Thoracic aorta (tissue), 2 donors: ENCODE measurements around the gene NFKBIE. TPM values are rescaled to one million over a fixed set of nuclear protein-coding genes. Genes with fewer than 3 reads are reported as not detected.

ENCODE experiments used
- ATAC-seq: fragments of 150-250 bp; one replicate; pipeline ENCODE4 v1.8.0; 2017; ENCODE audit warnings: low read depth; ENCODE audit not compliant: insufficient number of reproducible peaks, low FRiP score
- DNase-seq: peaks from one replicate; pipeline ENCODE4 v3.0.0-alpha.2; 2020; ENCODE audit warnings: low spot score
- H3K27ac ChIP-seq, 2 donors: fragments of 200-600 bp; sonication (generic); 1 replicate in 1 of 2; 2 replicates in 1 of 2; pipeline ENCODE4 v1.5.1; 2016; ENCODE audit warnings: mild to moderate bottlenecking in 2 of 2, moderate library complexity in 2 of 2
- H3K27me3 ChIP-seq: fragments of 200-600 bp; sonication (generic); replicated peaks from 2 replicates; pipeline ENCODE4 v1.6.0; 2016; ENCODE audit warnings: mild to moderate bottlenecking; ENCODE audit not compliant: insufficient read depth
- H3K36me3 ChIP-seq: fragments of 200-600 bp; sonication (generic); one replicate; pipeline ENCODE4 v1.5.1; 2016
- H3K4me1 ChIP-seq, 2 donors: fragments of 200-600 bp; sonication (generic); 1 replicate in 1 of 2; 2 replicates in 1 of 2; pipeline versions ENCODE4 v1.5.1 to v1.6.0; 2016; ENCODE audit warnings: low read depth in 2 of 2, mild to moderate bottlenecking in 1 of 2; ENCODE audit not compliant: control insufficient read depth in 1 of 2
- H3K4me3 ChIP-seq: fragments of 200-600 bp; sonication (generic); 2 replicates; pipeline ENCODE4 v1.5.1; 2016; ENCODE audit warnings: mild to moderate bottlenecking
- H3K9me3 ChIP-seq: fragments of 200-600 bp; sonication (generic); 2 replicates; pipeline ENCODE4 v1.5.1; 2016
- total RNA-seq, 2 donors: library from RNA; depleted of rRNA; stranded (reverse); fragments of >200 nt; gene quantifications; one replicate each; pipeline versions ENCODE4 v1.1.0 to v1.2.3, GENCODE V29; 2016
- TF ChIP-seq, protein P1 (sequence below): fragments of 200-600 bp; sonication (generic); IDR thresholded peaks from one replicate; pipeline ENCODE4 v1.5.1; 2019; ENCODE audit warnings: antibody characterized with exemption

The NFKBIE gene
- total RNA-seq, 2 donors from 2014 or later: 5.5 to 10.6 TPM

DNA sequence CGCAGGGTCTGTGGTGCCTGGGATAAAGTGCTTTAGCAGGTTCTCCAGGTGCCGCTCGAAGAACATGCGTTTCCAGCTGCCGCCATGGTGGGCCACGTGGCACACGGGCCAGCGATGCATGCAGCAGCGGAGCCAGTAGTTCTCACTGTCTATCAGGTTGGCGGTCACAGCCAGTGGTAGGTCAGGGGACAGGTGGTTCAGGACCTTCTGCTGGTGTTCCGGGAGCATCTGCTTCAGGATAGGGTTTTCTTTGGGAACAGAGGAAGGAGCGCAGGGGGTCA lies 20.9 kb upstream of the NFKBIE start:
- H3K27ac ChIP-seq: no peak overlapping the region
- DNase-seq (no peak), ATAC-seq (no peak)
- peaks cover 3 to 8% of the 10 kb centered on the region in 2 donors for H3K4me1 ChIP-seq
- no peaks in the 10 kb centered on the region for H3K9me3 ChIP-seq
- H3K27me3 ChIP-seq: no peaks in the 10 kb centered on the region
- H3K36me3 ChIP-seq: no peaks in the 10 kb centered on the region
- H3K4me3 ChIP-seq: no peak overlapping the region
- TF ChIP-seq, protein P1, sequence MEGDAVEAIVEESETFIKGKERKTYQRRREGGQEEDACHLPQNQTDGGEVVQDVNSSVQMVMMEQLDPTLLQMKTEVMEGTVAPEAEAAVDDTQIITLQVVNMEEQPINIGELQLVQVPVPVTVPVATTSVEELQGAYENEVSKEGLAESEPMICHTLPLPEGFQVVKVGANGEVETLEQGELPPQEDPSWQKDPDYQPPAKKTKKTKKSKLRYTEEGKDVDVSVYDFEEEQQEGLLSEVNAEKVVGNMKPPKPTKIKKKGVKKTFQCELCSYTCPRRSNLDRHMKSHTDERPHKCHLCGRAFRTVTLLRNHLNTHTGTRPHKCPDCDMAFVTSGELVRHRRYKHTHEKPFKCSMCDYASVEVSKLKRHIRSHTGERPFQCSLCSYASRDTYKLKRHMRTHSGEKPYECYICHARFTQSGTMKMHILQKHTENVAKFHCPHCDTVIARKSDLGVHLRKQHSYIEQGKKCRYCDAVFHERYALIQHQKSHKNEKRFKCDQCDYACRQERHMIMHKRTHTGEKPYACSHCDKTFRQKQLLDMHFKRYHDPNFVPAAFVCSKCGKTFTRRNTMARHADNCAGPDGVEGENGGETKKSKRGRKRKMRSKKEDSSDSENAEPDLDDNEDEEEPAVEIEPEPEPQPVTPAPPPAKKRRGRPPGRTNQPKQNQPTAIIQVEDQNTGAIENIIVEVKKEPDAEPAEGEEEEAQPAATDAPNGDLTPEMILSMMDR: no peak

DNA sequence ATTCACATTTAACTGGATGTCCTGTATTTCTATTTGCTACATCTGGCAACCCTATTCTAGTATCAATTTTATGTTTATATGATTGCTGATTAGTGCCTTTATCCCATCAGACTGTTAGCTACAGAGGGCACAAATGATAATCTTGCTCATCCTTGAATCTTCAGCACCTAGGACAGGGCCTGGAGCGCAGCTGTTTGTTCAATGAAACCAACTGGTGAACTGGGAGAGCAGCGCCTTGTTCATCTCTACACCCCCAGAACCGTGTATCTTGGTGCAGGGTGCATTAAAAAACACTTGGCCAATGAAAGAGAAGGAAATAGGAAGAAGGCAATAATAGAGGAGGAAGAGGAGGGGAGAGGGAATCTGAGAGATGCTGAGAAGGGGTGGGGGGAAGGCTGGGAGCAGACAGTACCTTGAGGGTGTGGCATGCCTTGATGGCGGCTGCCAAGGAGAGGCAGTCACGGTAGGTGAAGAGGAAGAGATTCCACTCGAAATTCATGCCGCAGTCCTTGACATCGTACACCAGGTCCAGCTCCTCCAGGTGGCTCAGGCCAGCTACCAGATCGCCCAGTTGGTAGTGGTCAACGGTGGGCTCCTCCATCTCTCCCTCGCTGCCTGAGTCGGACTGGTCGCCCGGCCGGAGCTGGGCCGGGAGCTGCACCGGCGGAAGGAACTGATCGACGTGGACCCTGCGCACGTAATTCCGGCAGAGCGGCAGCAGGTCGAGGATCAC lies 20.4 kb upstream of the NFKBIE start:
- Histone ChIP-seq H3K9me3 (no peaks in the 10 kb centered on the region), H3K27me3 (no peaks in the 10 kb centered on the region), H3K4me1 (peaks cover 3 to 8% of the 10 kb centered on the region in 2 donors), H3K4me3 (no peak overlapping the region), H3K27ac (no peak overlapping the region), H3K36me3 (no peaks in the 10 kb centered on the region)
- ATAC-seq: no peak
- no peak for DNase-seq
- TF ChIP-seq, protein P1: no peak

DNA sequence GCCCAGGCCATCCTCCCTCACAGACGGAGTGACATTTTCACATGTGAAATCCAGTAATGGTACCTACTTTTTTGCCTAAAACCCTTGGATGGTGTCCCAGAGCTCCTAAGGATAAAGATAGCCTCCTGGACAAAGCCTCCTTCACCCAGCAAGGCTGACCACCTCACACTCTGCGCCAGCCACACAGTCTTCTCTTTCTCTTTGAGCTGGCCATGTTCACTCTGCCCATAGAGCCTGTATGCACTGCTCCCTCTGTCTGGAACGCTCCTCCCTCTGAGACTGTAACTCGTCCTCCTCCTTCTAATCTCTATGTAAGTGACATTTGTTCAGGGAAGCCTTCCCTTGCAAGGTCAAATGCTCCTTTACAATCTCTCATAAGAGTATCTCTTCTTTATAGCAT lies 19.5 kb upstream of the NFKBIE start:
- no peak overlapping the region for H3K4me3 ChIP-seq
- no peaks in the 10 kb centered on the region for H3K36me3 ChIP-seq
- DNase-seq (no peak), ATAC-seq (no peak)
- H3K9me3 ChIP-seq: no peaks in the 10 kb centered on the region
- H3K27me3 ChIP-seq: no peaks in the 10 kb centered on the region
- TF ChIP-seq, protein P1: no peak
- H3K27ac ChIP-seq: no peak overlapping the region
- H3K4me1 ChIP-seq: peaks cover 3 to 5% of the 10 kb centered on the region in 2 donors

DNA sequence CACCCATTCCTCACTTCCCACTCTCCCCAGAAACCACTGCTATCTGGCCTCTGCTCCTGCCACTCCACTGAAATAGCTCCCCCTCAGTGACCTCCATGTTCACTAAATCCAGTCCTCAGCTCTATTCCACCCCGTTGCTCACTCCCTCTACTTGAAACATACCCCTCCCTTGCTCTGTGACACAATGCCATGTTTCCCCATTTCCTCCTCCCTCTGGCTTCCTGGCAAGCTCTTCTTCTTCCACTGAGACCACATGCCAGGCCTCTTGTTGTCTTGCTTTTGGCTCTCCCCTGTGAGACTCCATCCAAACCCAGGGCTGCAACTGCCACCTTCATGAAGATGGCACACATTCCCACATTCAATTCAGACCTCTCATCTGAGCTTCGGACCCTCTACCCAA lies 18.8 kb upstream of the NFKBIE start:
- peaks cover 0 to 3% of the 10 kb centered on the region in 2 donors for H3K4me1 ChIP-seq
- no peaks in the 10 kb centered on the region for H3K36me3 ChIP-seq
- H3K27me3 ChIP-seq: no peaks in the 10 kb centered on the region
- no peak overlapping the region for H3K4me3 ChIP-seq
- H3K9me3 ChIP-seq: no peaks in the 10 kb centered on the region
- DNase-seq: no peak
- no peak for ATAC-seq
- H3K27ac ChIP-seq: no peak overlapping the region
- TF ChIP-seq, protein P1: no peak

DNA sequence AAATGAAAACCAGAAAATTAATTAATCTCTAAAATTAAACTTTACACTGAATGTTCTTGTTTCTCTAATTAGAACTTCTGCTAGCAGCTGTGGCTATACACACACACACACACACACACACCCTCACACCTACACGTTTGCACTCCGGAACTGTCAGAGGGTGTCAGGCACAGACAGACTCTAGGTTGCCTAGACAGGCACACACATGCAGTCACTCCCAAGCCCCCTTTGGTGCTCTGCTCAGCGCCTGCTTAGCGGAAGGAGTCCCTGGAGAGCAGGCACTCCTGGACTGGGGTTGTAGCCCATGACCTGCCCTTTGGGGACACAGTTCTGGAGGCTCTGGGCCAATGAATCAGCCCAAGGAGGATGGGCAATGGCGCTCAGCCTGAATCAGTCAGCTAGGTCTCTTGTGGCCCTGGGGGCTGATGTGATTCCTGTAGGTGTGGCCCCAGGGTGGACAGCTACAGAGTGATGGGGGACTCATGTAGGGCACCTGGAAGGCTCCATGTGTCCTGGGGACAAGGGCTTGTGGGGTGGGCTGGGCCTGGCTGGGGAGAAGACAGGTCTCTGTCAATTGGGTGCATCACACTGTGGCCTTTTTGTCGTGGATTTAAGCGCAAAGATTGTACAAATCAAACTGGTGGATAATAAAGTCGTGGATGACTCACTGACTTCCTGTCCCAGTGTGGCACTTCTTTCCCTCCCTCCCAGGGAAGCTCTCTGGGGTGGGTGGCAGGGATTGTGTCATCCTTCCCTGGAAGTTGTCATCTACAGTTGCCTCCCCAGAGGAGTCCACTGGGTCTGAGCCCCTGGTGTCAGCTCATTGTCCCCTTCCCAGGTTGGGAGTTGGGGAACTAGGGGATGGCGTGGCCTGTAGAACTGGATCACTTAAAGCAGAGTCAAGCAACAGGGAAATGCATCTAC lies 13.7 kb upstream of the NFKBIE start:
- Histone ChIP-seq H3K36me3 (no peaks in the 10 kb centered on the region), H3K27me3 (no peaks in the 10 kb centered on the region), H3K4me3 (no peak overlapping the region), H3K9me3 (no peaks in the 10 kb centered on the region), H3K27ac (no peak overlapping the region), H3K4me1 (peaks cover 0 to 11% of the 10 kb centered on the region in 2 donors)
- DNase-seq (no peak), ATAC-seq (no peak)
- TF ChIP-seq, protein P1: no peak
